ENCODE results near the gene ZC3H13. TPM values are rescaled to one million over a fixed set of nuclear protein-coding genes. Genes with fewer than 3 reads are reported as not detected.

ZC3H13 gene
- total RNA-seq, 2 donors from 2014 or later, result 58.1 to 62.4 TPM

GRCh38 chr13:46057256-46058015 is 4.9 kb upstream of the ZC3H13 start:
- no peaks in the 10 kb centered on the region for H3K9me3 Mint-ChIP-seq
- no peak overlapping the region for H3K27ac Mint-ChIP-seq
- WGBS, 2 experiments (ENCODE audit: insufficient coverage in 1 of 2, insufficient read length in 1 of 2), result 75 to 83% methylated on average over 2 to 5 of the region's 5 CpGs

DNA sequence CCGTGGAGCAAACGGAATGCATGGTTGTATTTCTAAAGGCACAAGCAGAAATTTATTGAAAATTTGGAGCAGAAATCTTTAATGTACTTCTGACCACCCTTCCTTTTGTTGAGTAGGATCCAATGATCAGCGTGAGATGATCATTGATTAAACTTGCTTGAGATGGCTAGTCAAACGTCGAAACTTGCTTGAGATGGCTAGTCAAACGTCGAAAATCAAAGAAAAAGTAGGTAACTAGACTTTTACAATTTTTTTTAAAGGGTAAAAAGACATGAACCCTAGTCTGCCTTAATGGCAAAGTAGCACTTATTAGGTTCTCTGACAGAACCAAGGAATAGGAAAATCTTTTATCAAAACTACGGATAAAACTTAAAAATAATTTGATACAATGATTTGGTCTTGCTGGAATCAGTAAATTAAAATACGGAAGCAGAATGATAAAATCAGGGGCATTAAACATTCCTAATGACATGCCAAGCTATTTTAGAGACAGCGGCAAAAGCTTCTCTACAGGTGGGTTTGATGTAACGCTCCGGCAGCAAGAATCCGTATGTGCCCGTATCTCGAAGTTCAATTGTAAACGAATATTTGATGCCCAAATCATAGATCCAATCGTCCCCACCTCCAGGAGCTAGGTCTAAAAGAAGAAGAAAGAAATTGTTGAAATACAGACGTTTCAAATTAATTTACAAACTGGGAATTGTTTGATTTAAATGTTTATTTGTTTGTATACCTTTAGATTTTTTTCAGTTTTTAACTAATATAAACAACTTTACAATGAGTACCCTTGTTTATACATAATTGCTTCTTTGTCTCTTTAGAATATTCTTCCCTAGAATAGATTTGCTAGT is 841 bp upstream of the ZC3H13 start:
- Mint-ChIP-seq H3K4me3 (peak overlapping the region; percentile 90), H3K4me1 (peaks cover 27% of the 10 kb centered on the region), H3K9me3 (no peaks in the 10 kb centered on the region), H3K36me3 (ENCODE audit: low read depth) (peaks cover 3% of the 10 kb centered on the region), H3K27ac (peak overlapping the region; percentile 99), H3K27me3 (ENCODE audit: insufficient read depth) (no peaks in the 10 kb centered on the region)
- Histone ChIP-seq H3K4me3 (ENCODE audit: low read length) (peak overlapping the region; percentile 88), H3K27ac (ENCODE audit: low read depth, low read length) (no peak overlapping the region), H3K36me3 (ENCODE audit: control insufficient read depth, insufficient read depth, low read length) (no peaks in the 10 kb centered on the region), H3K27me3 (ENCODE audit: control insufficient read depth, insufficient read depth, low read length, poor library complexity, severe bottlenecking) (no peaks in the 10 kb centered on the region), H3K9me3 (ENCODE audit: control insufficient read depth, low read length) (no peaks in the 10 kb centered on the region), H3K9ac (ENCODE audit: extremely low read depth, low read length, poor library complexity, severe bottlenecking) (peak overlapping the region; percentile 62), H3K4me1 (ENCODE audit: control insufficient read depth, insufficient read depth, low read length) (peaks cover 6% of the 10 kb centered on the region)
- WGBS, 2 experiments (ENCODE audit: insufficient coverage in 1 of 2, insufficient read length in 1 of 2), result 11 to 19% methylated on average over 12 to 17 of the region's 18 CpGs
- TF ChIP-seq, protein P1, sequence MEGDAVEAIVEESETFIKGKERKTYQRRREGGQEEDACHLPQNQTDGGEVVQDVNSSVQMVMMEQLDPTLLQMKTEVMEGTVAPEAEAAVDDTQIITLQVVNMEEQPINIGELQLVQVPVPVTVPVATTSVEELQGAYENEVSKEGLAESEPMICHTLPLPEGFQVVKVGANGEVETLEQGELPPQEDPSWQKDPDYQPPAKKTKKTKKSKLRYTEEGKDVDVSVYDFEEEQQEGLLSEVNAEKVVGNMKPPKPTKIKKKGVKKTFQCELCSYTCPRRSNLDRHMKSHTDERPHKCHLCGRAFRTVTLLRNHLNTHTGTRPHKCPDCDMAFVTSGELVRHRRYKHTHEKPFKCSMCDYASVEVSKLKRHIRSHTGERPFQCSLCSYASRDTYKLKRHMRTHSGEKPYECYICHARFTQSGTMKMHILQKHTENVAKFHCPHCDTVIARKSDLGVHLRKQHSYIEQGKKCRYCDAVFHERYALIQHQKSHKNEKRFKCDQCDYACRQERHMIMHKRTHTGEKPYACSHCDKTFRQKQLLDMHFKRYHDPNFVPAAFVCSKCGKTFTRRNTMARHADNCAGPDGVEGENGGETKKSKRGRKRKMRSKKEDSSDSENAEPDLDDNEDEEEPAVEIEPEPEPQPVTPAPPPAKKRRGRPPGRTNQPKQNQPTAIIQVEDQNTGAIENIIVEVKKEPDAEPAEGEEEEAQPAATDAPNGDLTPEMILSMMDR (conservative IDR thresholded peaks at IDR 0.05), result no peak
- DNase-seq, result no peak

More at GRCh38 chr13:46057256-46058015, 4.9 kb upstream of the ZC3H13 start:
- TF ChIP-seq, protein P1 (conservative IDR thresholded peaks at IDR 0.05), result no peak
- Histone ChIP-seq H3K9ac (ENCODE audit: extremely low read depth, low read length, poor library complexity, severe bottlenecking) (no peak overlapping the region), H3K9me3 (ENCODE audit: control insufficient read depth, low read length) (no peaks in the 10 kb centered on the region), H3K27ac (ENCODE audit: low read depth, low read length) (no peak overlapping the region), H3K36me3 (ENCODE audit: control insufficient read depth, insufficient read depth, low read length) (no peaks in the 10 kb centered on the region), H3K4me3 (ENCODE audit: low read length) (no peak overlapping the region), H3K4me1 (ENCODE audit: control insufficient read depth, insufficient read depth, low read length) (peaks cover 6% of the 10 kb centered on the region), H3K27me3 (ENCODE audit: control insufficient read depth, insufficient read depth, low read length, poor library complexity, severe bottlenecking) (no peaks in the 10 kb centered on the region)
- Mint-ChIP-seq H3K4me3 (no peak overlapping the region), H3K36me3 (ENCODE audit: low read depth) (no peaks in the 10 kb centered on the region), H3K27me3 (ENCODE audit: insufficient read depth) (no peaks in the 10 kb centered on the region), H3K4me1 (peaks cover 21% of the 10 kb centered on the region)
- no peak for DNase-seq

- Histone ChIP-seq H3K4me1 (ENCODE audit: control insufficient read depth, insufficient read depth, low read length) (no peaks in the 10 kb centered on the region), H3K4me3 (ENCODE audit: low read length) (peak overlapping the region; percentile 88), H3K9ac (ENCODE audit: extremely low read depth, low read length, poor library complexity, severe bottlenecking) (peak overlapping the region; percentile 62), H3K27ac (ENCODE audit: low read depth, low read length) (peak overlapping the region; percentile 76), H3K9me3 (ENCODE audit: control insufficient read depth, low read length) (no peaks in the 10 kb centered on the region), H3K36me3 (ENCODE audit: control insufficient read depth, insufficient read depth, low read length) (no peaks in the 10 kb centered on the region), H3K27me3 (ENCODE audit: control insufficient read depth, insufficient read depth, low read length, poor library complexity, severe bottlenecking) (no peaks in the 10 kb centered on the region)
- TF ChIP-seq, protein P1 (conservative IDR thresholded peaks at IDR 0.05), result no peak
- H3K4me3 Mint-ChIP-seq, result peak overlapping the region; percentile 90
- H3K27ac Mint-ChIP-seq, result peak overlapping the region; percentile 99
- no peaks in the 10 kb centered on the region for H3K9me3 Mint-ChIP-seq
- H3K27me3 Mint-ChIP-seq (ENCODE audit: insufficient read depth), result no peaks in the 10 kb centered on the region
- 0 to 2% methylated on average over 2 to 7 of the region's 7 CpGs for WGBS, 2 experiments (ENCODE audit: insufficient coverage in 1 of 2, insufficient read length in 1 of 2)
- DNase-seq, result no peak
- peaks cover 18% of the 10 kb centered on the region for H3K4me1 Mint-ChIP-seq
- H3K36me3 Mint-ChIP-seq (ENCODE audit: low read depth), result peaks cover 3% of the 10 kb centered on the region
Observed at GRCh38 chr13:46051968-46052318, 603 bp downstream of the ZC3H13 start.
